Cerebellar cortex (tissue), 1 donor: ENCODE results near the gene SOX1.

Experiments
- DNase-seq: peaks from one replicate; pipeline ENCODE4 v3.0.0-alpha.2; 2015; ENCODE audit warnings: low spot score

Gene SOX1

DNA sequence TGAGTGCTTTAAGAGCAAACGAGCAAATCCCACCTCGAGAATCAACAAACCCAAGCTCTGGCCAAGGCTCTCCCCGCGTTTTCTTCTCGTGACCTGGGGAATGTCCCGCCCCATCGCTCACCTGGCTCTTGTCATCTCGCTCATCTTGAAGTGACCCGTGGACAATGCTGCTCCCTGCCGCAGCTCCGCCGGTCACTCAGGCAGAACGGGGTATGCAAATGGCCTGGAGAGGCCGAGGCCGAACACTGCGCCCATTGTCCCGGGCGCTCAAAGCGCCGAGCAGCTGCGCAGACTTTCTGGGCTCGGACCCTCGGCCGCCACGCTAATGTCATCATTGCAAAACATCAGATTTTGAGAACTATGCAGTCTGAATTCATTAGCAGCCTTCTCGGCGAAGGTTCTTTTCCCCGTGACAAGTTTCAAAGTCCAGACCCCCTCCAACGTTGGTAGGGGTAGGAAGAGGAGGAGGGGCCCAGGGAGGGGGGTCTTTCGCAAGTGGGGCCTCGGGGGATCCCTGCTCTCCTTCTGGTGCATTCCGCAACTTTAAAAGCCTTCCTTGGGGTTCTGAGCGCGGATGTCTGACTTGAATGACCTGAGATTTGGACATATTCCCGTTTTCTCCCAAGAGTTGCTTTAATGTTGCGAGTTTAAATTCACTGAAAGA lies 39.7 kb downstream of the SOX1 start:
- no peak for DNase-seq

DNA sequence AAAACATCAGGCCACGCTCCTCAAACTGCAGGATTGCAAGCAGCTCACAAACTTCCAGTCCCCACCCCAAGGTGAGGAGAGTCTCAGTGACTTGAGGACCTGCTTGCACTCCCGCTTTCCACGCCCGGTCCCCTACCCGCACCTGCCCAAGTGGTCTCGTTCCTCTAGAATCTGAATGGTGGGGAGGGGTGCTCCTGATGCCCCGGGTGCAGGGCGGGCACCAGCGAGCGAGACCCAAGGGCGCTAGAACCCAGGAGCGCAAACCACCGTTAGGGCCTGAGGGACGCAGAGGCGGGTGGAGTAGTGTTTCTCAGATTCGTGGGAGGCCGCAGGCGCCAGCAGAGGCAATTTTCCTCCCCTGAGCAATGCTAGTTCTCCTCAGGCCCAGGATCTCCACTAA lies 40.3 kb downstream of the SOX1 start:
- DNase-seq, result no peak

DNA sequence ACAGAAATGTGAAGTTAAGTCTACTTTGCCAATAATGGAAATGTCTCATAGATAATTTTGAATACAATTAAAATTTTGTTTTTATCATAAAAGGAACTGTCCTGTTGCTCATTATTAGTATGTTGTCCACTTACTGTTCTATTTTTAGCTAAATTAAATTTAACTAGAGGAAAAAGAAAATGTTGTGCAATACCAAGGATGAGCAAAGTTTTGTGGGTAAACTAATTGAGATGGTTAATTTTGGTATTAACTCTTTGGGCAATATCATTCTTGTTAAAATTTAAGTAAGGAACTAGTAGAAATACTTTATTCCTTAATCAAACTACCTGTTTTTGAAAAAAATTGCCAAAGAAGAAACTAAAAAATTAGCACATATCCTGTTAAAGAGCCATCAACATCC lies 43.5 kb downstream of the SOX1 start:
- no peak for DNase-seq

DNA sequence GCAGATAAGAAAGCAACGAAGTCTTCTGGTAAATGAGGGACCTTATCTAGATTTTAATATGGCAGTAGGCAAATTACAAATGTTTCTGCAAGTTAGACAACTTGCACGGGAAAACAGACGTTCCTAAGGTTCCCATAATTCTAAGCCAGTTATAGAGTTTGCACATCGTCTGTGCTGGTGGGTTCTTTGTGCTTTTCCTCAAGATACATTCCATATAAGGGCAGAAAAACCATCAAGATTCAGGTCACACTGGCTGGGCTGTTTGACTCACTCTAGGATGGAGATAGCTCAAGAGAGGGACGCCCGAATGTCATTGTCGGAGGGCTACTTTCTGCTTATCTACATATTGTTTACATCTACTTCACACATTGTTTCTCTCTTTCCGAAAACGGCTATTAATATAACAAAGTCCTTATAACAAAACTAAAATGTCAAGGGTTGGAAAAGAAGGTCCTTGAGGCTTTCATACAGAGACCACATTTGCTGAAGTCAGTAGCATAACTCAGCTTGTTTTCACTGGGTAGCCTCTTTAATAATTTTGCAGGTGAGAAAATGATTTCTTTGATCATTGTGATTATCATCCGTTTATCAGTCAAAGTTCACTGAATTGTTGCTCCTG lies 44.4 kb downstream of the SOX1 start:
- DNase-seq, result no peak

DNA sequence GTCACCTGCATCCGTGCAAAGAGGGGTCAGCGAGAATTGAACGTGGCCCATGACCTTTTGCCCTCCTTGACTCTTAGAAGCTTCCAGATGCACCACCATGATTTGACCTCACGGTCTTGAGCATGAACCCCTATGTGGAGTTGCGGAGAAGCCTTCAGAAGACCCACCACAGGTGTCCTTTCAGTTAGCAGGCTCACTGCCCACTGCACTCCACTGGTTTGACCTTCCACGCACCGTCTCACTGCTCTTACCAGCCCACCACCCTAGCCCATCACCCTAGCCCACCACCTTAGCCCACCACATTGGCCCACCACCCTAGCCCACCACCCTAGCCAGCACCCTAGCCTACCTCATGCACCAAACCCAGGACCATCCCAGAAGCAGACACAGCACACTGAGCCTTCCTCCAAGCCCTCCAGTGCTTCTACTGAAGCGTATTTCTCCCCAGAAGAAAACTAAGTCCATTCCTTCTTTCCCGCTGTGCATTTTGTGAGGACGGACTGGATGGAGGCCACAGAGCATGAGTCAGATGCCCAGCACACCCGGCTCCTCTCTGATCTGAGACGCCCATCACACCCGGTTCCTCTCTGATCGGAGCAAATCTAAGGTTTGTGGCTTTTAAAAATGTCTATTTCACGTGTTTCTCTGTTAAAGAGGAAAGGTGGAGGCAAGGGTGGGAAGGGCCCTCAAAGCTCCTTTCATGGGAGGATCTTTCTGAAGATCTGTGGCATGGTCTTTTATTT lies 45.8 kb downstream of the SOX1 start:
- no peak for DNase-seq

DNA sequence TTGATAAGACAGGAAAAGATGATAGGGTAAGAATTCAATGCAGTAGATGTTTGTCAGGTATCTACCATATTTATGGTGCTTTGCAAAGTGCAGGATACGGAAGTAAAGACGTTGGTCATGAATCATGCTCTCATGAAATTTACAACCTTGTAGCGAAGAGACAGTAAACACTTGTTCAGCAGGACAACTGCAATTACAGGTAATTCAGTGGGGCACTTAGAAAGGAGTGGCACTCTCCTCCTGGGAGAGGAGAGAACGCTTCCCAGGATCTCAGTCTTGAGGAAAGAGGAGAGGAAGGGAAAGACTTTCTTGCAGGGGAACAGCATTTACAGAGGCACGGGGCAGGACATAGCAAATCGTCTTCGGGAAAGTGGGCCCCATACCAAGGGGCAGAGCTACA lies 46.4 kb downstream of the SOX1 start:
- no peak for DNase-seq

DNA sequence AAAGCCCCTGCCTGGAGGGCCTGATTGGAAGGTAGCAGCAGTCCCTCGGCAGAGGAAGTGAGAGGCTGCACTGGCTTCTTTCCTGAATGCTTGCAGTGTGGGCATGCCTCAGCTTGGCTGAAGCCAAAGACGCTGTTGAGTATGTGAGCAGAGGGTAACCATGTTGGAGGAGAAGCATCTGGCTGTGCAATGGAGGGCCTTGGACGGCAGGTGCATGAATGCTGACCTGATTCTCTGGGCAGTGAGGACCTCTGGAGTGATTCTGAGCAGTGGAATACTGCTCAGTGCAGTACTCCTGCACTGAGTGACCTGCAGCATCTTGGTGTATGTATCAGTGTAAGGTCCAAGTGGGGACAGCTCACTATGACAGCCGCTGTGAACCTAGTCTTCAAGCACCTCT lies 46.9 kb downstream of the SOX1 start:
- DNase-seq, result no peak

DNA sequence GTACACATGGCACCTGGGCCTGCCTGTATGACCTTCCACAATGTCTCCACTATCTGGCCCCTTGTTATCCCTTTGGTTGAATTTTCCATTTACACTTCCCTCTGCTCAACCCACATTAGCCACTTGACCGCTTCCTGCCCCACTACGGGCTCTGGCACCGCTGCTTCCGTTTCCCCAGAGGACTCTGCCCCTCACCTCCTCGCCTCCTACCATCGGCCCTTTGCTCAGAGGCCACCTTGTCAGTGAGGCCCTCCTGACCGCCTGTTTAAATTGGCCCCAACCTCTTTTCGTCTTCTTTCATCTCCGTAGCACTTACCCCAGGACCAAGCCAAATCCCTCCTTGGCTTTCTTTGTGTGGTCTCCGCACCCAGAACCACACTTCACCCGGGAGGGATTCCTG lies 47.4 kb downstream of the SOX1 start:
- DNase-seq, result no peak

DNA sequence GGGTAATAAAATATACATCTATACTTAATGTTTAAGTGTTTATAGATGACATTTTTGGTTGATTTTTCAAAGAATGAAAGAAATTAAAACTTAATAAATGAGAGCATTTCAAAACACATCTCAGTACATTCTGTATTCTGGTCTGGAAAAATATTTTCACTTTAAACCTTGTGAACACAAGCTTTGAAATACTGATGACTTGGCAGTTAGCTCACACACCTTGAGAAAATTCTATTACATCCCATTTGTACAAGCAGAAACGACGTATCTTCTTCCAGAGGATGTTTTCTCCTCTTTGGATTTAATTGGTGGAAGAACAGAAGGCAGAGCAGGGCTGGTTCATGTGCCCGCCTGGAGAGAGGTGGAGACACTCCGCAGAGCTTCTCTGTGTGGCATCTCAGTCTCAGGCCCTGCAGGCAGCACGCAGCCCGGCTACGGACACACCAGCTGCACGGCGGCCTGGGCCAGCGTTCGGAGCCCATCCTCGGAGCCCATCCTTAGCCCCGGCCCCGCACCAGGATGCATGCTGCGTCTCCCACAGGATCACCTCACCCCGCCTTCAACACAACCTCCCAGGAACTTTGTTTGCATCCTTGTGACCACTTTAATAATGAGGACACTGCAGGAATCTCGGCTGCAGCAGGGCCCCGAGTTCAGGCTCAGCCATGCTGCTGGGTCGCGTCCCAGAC lies 48.6 kb downstream of the SOX1 start:
- no peak for DNase-seq

DNA sequence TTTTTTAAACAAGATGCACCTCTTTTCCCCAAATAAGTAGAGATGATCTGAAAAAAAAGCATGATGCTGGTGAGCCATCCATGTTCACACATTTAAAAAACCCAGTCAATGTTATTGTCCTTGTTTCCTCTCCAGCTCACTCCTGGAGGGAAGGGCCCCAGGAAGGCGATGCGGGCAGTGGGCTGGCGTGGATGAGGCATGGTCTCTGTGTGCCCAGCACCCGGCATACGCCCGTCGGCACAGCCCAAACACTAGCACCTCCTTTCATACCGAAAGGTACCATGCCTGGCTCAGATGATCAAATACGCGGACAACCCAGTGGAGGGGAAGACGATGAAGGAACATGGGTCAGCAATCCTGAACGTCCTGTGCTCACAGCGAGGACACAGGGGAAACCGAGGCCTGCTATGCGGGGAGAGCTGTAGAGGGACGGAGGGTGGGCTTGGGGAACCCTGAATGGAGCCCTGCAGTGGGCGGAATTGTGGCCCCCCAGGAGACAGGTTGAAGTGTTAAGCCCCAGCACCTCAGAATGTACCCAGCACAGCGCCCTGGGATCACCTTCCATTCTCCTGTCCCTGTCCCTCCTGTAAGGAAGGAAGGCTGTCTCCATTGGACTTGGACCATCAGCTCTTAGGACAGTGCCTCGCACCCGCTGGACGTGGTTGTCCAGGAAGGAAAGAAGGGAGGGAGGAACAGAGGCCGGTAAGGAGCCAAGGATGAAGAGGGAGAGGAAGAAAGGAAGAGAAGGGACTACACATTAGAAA lies 49.4 kb downstream of the SOX1 start:
- no peak for DNase-seq

DNA sequence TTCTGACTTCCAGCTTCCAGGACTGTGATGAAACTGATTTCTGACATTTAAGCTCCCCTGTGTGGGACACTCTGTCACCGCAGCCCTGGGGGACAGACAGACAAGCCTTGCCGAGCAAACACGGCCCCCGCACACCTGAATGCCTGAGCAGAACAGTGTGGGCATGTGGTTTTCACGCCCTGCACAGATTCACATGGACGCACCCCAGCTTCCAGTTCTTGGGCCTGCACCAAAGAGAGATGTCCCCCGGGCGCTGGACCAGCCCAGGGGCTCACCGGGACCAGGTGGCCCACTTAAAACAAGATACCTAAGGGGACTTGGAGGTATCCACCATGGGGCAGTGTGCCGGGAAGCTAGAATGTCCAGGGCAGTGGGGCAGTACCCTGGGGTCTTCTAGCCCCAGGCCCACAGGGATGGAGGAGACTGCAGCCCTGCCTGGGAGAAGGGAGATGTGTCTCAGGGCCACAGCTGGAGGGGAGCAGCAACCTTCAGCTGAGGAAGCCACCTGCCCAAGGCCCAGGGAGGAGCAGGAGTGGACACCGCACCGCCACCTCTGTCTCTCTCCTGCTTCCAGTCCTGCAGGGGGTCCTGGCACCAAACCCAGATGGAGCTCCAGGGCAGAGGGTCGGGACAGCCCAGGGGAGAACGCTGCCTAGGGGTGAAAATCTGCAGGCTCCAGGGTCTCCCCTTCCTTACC lies 50.5 kb downstream of the SOX1 start:
- no peak for DNase-seq

DNA sequence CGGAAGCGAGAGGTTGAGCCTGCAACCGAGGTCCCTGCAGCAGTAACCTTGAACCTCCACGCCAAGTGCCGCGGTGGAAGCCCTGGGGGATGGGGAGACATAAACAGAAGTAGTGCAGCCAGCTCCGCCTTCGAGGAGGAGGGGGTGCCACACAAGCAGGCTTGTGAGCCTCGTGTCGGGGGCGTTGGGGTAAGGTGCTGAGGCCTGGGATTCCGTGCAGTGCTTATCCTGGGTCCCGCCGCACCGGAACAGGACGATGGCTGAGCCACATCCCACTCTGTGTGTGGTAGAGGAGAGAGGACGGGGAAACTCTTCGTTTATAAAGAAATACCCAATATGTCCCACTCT lies 51.0 kb downstream of the SOX1 start:
- DNase-seq, result no peak

DNA sequence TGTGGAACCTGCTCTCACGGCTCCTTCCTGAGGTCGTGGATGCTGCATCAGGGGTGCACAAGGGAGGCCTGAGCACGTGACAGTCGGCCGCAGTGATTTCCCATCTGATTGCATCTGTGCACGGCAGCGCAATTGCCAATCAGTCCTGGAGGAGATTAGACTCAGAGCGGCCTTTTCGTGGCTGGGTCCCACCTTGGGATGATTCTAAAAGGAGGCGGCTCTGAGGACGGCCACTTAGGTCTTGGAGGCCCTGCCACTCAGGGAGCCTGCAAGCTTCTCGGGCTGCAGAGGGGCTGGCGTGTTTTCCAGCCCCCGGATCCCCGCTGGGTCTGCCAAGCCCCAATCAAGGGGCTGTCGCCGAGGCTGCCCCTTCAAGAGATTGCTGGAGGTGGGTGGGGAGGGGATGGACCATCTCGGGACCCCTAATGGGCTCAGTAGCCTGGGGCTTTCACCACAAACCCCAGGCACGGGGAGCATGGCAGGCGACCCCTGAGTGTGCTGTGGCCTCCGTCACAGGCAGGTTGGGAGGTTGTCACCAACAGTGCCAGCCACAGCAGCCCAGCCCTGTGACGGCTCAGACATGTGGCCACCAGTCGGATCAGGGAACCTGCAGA lies 51.6 kb downstream of the SOX1 start:
- DNase-seq, result no peak

DNA sequence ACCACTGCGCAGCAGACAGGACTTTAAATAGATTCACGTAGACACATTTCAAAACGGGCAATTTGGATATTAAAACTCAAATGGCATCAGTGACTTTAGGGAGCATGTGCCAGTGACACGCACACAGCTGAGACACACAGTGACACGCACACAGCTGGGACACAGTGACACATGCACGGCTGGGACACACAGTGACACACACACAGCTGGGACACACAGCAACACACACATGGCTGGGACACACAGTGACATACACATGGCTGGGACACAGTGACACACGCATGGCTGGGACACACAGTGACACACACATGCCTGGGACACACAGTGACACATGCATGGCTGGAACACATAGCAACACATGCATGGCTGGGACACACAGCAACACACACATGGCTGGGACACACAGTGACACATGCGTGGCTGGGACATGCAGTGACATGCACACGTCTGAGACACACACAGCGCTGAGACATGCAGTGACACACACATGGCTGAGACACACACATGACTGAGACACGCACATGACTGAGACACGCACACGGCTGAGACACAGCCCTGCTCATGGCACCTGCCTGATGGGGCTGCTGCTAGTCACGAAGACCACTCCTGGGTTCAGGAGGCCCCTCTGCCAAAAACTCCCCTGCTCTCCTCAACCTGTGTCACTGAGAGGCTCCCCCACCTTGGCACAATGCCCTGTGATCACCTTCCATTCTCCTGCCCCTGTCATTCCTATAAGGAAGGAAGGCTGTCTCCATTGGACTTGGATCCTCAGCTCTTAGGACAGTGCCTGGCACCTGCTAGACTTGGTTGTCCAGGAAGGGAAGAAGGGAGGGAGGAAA lies 52.5 kb downstream of the SOX1 start:
- DNase-seq, result no peak

DNA sequence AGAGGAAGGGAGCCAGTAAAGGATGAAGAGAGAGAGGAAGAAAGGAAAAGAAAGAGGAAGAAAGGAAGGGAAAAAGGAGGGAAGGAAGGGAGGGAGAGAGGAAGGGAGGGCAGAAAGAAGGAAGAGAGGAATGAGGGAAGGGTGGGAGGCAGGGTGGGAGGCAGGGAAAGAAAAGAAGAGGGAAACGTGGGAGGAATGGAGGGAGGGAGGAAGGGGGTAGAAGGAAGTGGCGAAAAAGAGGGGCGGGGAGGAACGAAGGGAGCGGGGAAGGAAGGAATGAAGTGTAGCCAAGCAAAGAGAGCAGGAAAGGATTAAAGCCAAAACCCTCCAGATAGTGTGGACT lies 53.1 kb downstream of the SOX1 start:
- DNase-seq, result no peak
